ENCODE measurements around the gene GIT2.

GRCh38 chr12:109968801-109969200, 27.4 kb downstream of the GIT2 start:
- no peak for TF ChIP-seq POLR2A (IDR thresholded peaks at IDR 0.05; ENCODE audit: low read length)
- TF ChIP-seq GATA1 (IDR thresholded peaks at IDR 0.05; ENCODE audit: low read depth, low read length), result no peak

Data from erythroblast (primary cell).